MM.1S (cell line): ENCODE results near the gene PIP4K2B.

Experiments
- EZH2 ChIP-seq: fragments of 300-600 bp; sonication (generic); optimal IDR thresholded peaks from 2 replicates; pipeline ENCODE3; 2017; ENCODE audit warnings: low read depth, mild to moderate bottlenecking, antibody characterized with exemption, low read length, mixed read lengths
- TF ChIP-seq, protein P1 (sequence below): fragments of 300-600 bp; sonication (generic); IDR thresholded peaks from 2 replicates; pipeline ENCODE4 v1.5.1; 2016; ENCODE audit warnings: antibody characterized with exemption, low read length, mixed read lengths

DNA sequence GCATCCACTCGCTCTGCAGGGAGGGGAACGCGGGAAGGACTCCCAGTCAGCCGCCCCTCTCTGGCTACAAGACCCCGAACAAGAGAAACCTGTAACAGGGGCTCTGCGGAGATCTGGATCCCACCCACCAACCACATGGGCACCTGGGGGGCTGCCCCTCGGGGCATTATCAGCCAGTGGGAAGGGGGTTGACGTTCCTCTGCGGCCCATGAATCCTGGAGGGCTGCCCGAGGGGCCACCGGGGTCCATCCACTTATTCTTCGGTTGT is 49.4 kb downstream of the PIP4K2B start:
- TF ChIP-seq, protein P1, sequence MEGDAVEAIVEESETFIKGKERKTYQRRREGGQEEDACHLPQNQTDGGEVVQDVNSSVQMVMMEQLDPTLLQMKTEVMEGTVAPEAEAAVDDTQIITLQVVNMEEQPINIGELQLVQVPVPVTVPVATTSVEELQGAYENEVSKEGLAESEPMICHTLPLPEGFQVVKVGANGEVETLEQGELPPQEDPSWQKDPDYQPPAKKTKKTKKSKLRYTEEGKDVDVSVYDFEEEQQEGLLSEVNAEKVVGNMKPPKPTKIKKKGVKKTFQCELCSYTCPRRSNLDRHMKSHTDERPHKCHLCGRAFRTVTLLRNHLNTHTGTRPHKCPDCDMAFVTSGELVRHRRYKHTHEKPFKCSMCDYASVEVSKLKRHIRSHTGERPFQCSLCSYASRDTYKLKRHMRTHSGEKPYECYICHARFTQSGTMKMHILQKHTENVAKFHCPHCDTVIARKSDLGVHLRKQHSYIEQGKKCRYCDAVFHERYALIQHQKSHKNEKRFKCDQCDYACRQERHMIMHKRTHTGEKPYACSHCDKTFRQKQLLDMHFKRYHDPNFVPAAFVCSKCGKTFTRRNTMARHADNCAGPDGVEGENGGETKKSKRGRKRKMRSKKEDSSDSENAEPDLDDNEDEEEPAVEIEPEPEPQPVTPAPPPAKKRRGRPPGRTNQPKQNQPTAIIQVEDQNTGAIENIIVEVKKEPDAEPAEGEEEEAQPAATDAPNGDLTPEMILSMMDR: no peak
- no peak for TF ChIP-seq EZH2
